C4-2B (cell line): Measurements from ENCODE around the gene ABCA4.

Experiments
- CTCF ChIP-seq: fragments of 450-650 bp; conservative IDR thresholded peaks from 2 replicates; pipeline ENCODE4 v1.5.1; 2017; ENCODE audit warnings: mild to moderate bottlenecking
- ZFX ChIP-seq: fragments of 450-650 bp; IDR thresholded peaks from 2 replicates; pipeline ENCODE4 v1.6.1; 2017

- TF ChIP-seq CTCF, result no peak
- TF ChIP-seq ZFX, result no peak
Observed at GRCh38 chr1:94104776-94105580, 16.0 kb downstream of the ABCA4 start.
